HepG2 (cell line): ENCODE measurements around the gene SLC2A13. TPM values are rescaled to one million over a fixed set of nuclear protein-coding genes. Genes with fewer than 3 reads are reported as not detected.

Source experiments
- ATAC-seq: fragments of 200-7000 bp; cut with Tn5 transposase; 3 replicates; pipeline ENCODE4 v1.9.1; 2020; ENCODE audit warnings: mild to moderate bottlenecking, moderate library complexity
- BruUV-seq: library from RNA; stranded (reverse); fragments of 400-500 nt; replicated peaks from 2 replicates; lab custom pipeline; 2021; lab: Mats Ljungman, UMichigan
- CTCF ChIA-PET: fragments of 300-600 bp; formaldehyde crosslinking; extraction: SDS; loops from one replicate; lab custom pipeline; 2021; ENCODE audit warnings: low total read pairs, inconsistent platforms, low intra/inter-chr PET ratio; lab: Yijun Ruan, JAX
- POLR2A ChIA-PET: fragments of 350-600 bp; sonication (Branson Sonifier 250); formaldehyde crosslinking; loops from one replicate; lab custom pipeline; 2020; ENCODE audit warnings: antibody characterized with exemption, inconsistent platforms; lab: Yijun Ruan, JAX
- DNase-seq: peaks from one replicate; pipeline ENCODE4 v3.0.0-alpha.2; 2015; ENCODE audit warnings: low spot score
- FAIRE-seq: peaks from 3 replicates; lab custom pipeline; 2011; peaks lifted over from hg19 to GRCh38; lab: Jason Lieb, UNC
- H2AFZ ChIP-seq: one replicate; pipeline ENCODE4 v1.6.1; 2011; ENCODE audit warnings: low read length, inconsistent platforms
- H3K27ac ChIP-seq: fragments of 300-600 bp; 3 replicates; pipeline ENCODE4 v1.8.0; 2011; ENCODE audit warnings: mixed run types, mild to moderate bottlenecking, mixed read lengths, low read length, inconsistent platforms; ENCODE audit not compliant: insufficient read depth; ENCODE audit errors: extremely low read length
- H3K27me3 ChIP-seq, 2 experiments: fragments of 200-600 bp in 1 of 2; 2 replicates in 1 of 2; 3 replicates in 1 of 2; pipeline versions ENCODE4 v1.6.0 to v1.8.0; 2011; ENCODE audit warnings: low read length in 2 of 2, mild to moderate bottlenecking in 2 of 2, moderate library complexity in 2 of 2, inconsistent platforms in 1 of 2; ENCODE audit not compliant: insufficient read depth in 2 of 2, control insufficient read depth in 1 of 2
- H3K36me3 ChIP-seq, 2 experiments: fragments of 200-600 bp in 1 of 2; replicated peaks in 1 of 2; 2 replicates in 1 of 2; 3 replicates in 1 of 2; pipeline versions ENCODE4 v1.5.1 to v1.8.0; 2011; ENCODE audit warnings: low read length in 2 of 2, inconsistent platforms in 1 of 2; ENCODE audit not compliant: insufficient read depth in 2 of 2, control insufficient read depth in 1 of 2
- H3K4me1 ChIP-seq: 2 replicates; pipeline ENCODE4 v1.5.1; 2012; ENCODE audit warnings: low read length, inconsistent platforms; ENCODE audit not compliant: insufficient read depth
- H3K4me2 ChIP-seq: 2 replicates; pipeline ENCODE4 v1.6.0; 2011; ENCODE audit warnings: low read depth, low read length, inconsistent platforms
- H3K4me3 ChIP-seq, 3 experiments: fragments of 200-600 bp in 1 of 3; sonication (generic), shearing (Covaris generic) in 1 of 3; replicated peaks in 1 of 3; 2 replicates each; pipeline ENCODE4 v1.5.1; 2011 to 2016; ENCODE audit warnings: low read length in 3 of 3, inconsistent platforms in 2 of 3, low read depth in 2 of 3, mild to moderate bottlenecking in 2 of 3, control low read depth in 1 of 3, mixed read lengths in 1 of 3; ENCODE audit not compliant: insufficient read depth in 1 of 3
- H3K79me2 ChIP-seq: one replicate; pipeline ENCODE4 v1.6.1; 2011; ENCODE audit warnings: low read length, inconsistent platforms; ENCODE audit not compliant: insufficient read depth
- H3K9ac ChIP-seq: 2 replicates; pipeline ENCODE4 v1.6.0; 2011; ENCODE audit warnings: mild to moderate bottlenecking, low read depth, low read length, inconsistent platforms; ENCODE audit not compliant: insufficient read depth
- H3K9me3 ChIP-seq: 2 replicates; pipeline ENCODE4 v1.5.1; 2012; ENCODE audit warnings: mild to moderate bottlenecking, low read length
- H4K20me1 ChIP-seq: 2 replicates; pipeline ENCODE4 v1.6.0; 2011; ENCODE audit warnings: inconsistent platforms, mild to moderate bottlenecking, low read length, moderate library complexity; ENCODE audit not compliant: insufficient read depth
- DNMT1 ChIP-seq: sonication (generic); formaldehyde crosslinking; IDR thresholded peaks from 2 replicates; pipeline ENCODE4 v1.5.1; 2020; ENCODE audit warnings: mild to moderate bottlenecking, missing genetic modification reagents
- ELF1 ChIP-seq: sonication (generic); formaldehyde crosslinking; IDR thresholded peaks from 2 replicates; pipeline ENCODE4 v1.4.0; 2020; ENCODE audit warnings: missing genetic modification reagents
- FOSL1 ChIP-seq: sonication (generic); formaldehyde crosslinking; IDR thresholded peaks from 2 replicates; pipeline ENCODE4 v1.9.0; 2021; ENCODE audit warnings: missing genetic modification reagents, borderline replicate concordance
- MIER3 ChIP-seq: IDR thresholded peaks from 2 replicates; pipeline ENCODE4 v1.6.1; 2016; ENCODE audit warnings: missing compliant biosample characterization, borderline replicate concordance
- MZF1 ChIP-seq: sonication (generic); formaldehyde crosslinking; IDR thresholded peaks from 2 replicates; pipeline ENCODE4 v1.8.1; 2023; ENCODE audit warnings: mild to moderate bottlenecking, missing genetic modification reagents, borderline replicate concordance
- PLRG1 ChIP-seq: fragments of 450-650 bp; conservative IDR thresholded peaks from 2 replicates; pipeline ENCODE4 v1.6.1; 2016
- RBM39 ChIP-seq: fragments of 200-400 bp; formaldehyde crosslinking; IDR thresholded peaks from one replicate; pipeline ENCODE4 v1.6.1; 2018; ENCODE audit warnings: antibody characterized with exemption, mild to moderate bottlenecking, low read depth, low read length; ENCODE audit not compliant: poor library complexity, severe bottlenecking
- SALL2 ChIP-seq: sonication (generic); formaldehyde crosslinking; IDR thresholded peaks from 2 replicates; pipeline ENCODE4 v1.8.1; 2023; ENCODE audit warnings: mild to moderate bottlenecking, missing genetic modification reagents, inconsistent platforms
- SIN3B ChIP-seq: fragments of 150-350 bp; IDR thresholded peaks from 2 replicates; pipeline ENCODE4 v1.6.1; 2014; ENCODE audit warnings: low read length
- TBX3 ChIP-seq: fragments of 450-650 bp; IDR thresholded peaks from 2 replicates; pipeline ENCODE4 v1.6.1; 2017; ENCODE audit warnings: antibody characterized with exemption, mild to moderate bottlenecking, inconsistent platforms, borderline replicate concordance
- TFAP4 ChIP-seq: sonication (generic); IDR thresholded peaks from 2 replicates; pipeline ENCODE4 v1.6.1; 2016; ENCODE audit warnings: low read depth, borderline replicate concordance
- TOE1 ChIP-seq: sonication (generic); formaldehyde crosslinking; IDR thresholded peaks from 2 replicates; pipeline ENCODE4 v1.4.0; 2020; ENCODE audit warnings: mild to moderate bottlenecking, missing genetic modification reagents
- TRIM24 ChIP-seq: sonication (generic); formaldehyde crosslinking; IDR thresholded peaks from 2 replicates; pipeline ENCODE4 v1.8.0; 2022; ENCODE audit warnings: mild to moderate bottlenecking, missing genetic modification reagents
- YEATS4 ChIP-seq: sonication (generic); formaldehyde crosslinking; IDR thresholded peaks from 2 replicates; pipeline ENCODE4 v1.4.0; 2020; ENCODE audit warnings: missing genetic modification reagents, borderline replicate concordance
- ZNF230 ChIP-seq: sonication (generic); formaldehyde crosslinking; IDR thresholded peaks from 2 replicates; pipeline ENCODE4 v1.4.0; 2020; ENCODE audit warnings: mild to moderate bottlenecking, missing genetic modification reagents
- ZNF557 ChIP-seq: sonication (generic); formaldehyde crosslinking; IDR thresholded peaks from 2 replicates; pipeline ENCODE4 v1.4.0; 2020; ENCODE audit warnings: missing genetic modification reagents
- ZSCAN31 ChIP-seq: sonication (generic); formaldehyde crosslinking; IDR thresholded peaks from 2 replicates; pipeline ENCODE4 v1.5.0; 2020; ENCODE audit warnings: low read depth, mild to moderate bottlenecking, missing genetic modification reagents
- WGBS: methylation state at CpG from one replicate; pipeline ENCODE4 v1.1.6; 2017; ENCODE audit warnings: low lambda C conversion rate; 5-methylcytosine and 5-hydroxymethylcytosine counted together
- in situ Hi-C: cut with HindIII; loops from 2 replicates; pipeline ENCODE4 v1.10.0; 2017; ENCODE audit warnings: low pct_unique_long_range_greater_than_20kb; ENCODE audit not compliant: extremely low pct_ligation_motif_present
- intact Hi-C: fragments of 100-400 bp; cut with micrococcal nuclease; formaldehyde crosslinking; loops from one replicate; pipeline ENCODE4 v1.10.0; 2022; ENCODE audit not compliant: unreplicated experiment
- polyA plus RNA-seq, 8 experiments: library from polyadenylated mRNA; depleted of rRNA in 3 of 8; stranded (reverse) in 7 of 8; unstranded in 1 of 8; fragments of >200 nt; fragmentation: Illumina TruSeq in 4 of 8; extraction: Trizol in 4 of 8; gene quantifications; 2 replicates each; pipeline versions ENCODE4 v1.2.1 to v1.2.3, GENCODE V29; 2011 to 2016; ENCODE audit warnings: low read depth in 4 of 8, missing spikeins in 1 of 8, mixed read lengths in 1 of 8; ENCODE audit not compliant: insufficient read depth in 1 of 8
- total RNA-seq, 5 experiments: library from RNA; depleted of rRNA; stranded (reverse); fragments of >200 nt; fragmentation: Illumina TruSeq; extraction: Trizol; gene quantifications; 2 replicates each; pipeline ENCODE4 v1.2.3, GENCODE V29; 2016; ENCODE audit warnings: low read depth in 1 of 5

Gene SLC2A13
- total and polyA plus RNA-seq, 2 of the 13 experiments (the other 11 are each of a cell fraction or from before 2014, with no cell fraction given): 5.5 to 6.0 TPM

GRCh38 chr12:39892146-39892545 is 213.7 kb downstream of the SLC2A13 start:
- Histone ChIP-seq H3K9me3 (no peaks in the 10 kb centered on the region), H3K9ac (no peak overlapping the region), H3K36me3 (no peaks in the 10 kb centered on the region), H2AFZ (no peak overlapping the region), H3K79me2 (no peaks in the 10 kb centered on the region), H3K27ac (no peak overlapping the region), H3K4me3 (no peak overlapping the region), H3K4me2 (no peak overlapping the region), H4K20me1 (no peaks in the 10 kb centered on the region), H3K27me3 (no peaks in the 10 kb centered on the region), H3K4me1 (no peaks in the 10 kb centered on the region)
- POLR2A ChIA-PET: no interaction called here
- WGBS: 96% methylated on average over 3 of the region's 3 CpGs
- BruUV-seq: no TSS peak
- intact Hi-C loops: no loop called here
- no peak for TF ChIP-seq ZNF557 (CRISPR knock-in tag)
- TF ChIP-seq TBX3: no peak
- no peak for TF ChIP-seq MIER3 (CRISPR knock-in tag)
- TF ChIP-seq RBM39: no peak
- no peak for TF ChIP-seq SALL2 (CRISPR knock-in tag)
- no peak for TF ChIP-seq DNMT1 (CRISPR knock-in tag)
- no peak for TF ChIP-seq ZNF230 (CRISPR knock-in tag)
- no peak for TF ChIP-seq SIN3B
- no peak for TF ChIP-seq YEATS4 (CRISPR knock-in tag)
- no peak for TF ChIP-seq PLRG1
- TF ChIP-seq ELF1: no peak
- no peak for TF ChIP-seq MZF1
- no peak for TF ChIP-seq TRIM24
- TF ChIP-seq FOSL1: no peak
- TF ChIP-seq ZSCAN31 (CRISPR knock-in tag): no peak
- TF ChIP-seq TOE1 (CRISPR knock-in tag): no peak
- no peak for TF ChIP-seq TFAP4
- in situ Hi-C loops: no loop called here
- ATAC-seq: no peak
- no peak for FAIRE-seq
- CTCF ChIA-PET: no interaction called here
- DNase-seq: no peak
